ENCODE results near the gene GPHA2.

The GPHA2 gene

DNA sequence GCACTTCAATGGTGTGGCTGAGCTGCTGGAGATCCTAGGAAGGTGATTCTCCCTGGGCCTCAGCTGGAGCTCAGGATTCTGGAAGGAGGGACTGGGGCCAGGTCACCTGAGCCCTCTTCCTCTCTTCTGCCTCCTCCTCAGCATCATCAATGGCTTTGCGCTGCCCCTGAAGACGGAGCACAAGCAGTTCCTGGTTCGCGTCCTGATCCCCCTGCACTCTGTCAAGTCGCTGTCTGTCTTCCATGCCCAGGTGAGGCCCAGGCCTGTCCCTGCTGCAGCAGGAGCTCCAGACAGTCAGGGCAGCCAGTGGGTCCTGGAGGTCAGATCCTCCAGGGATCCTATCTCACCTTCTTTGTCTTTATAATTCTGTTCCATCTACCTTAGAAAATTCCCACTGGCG, 5.4 kb downstream of the GPHA2 start:
- no peak for DNase-seq (ENCODE audit: low read depth)

DNA sequence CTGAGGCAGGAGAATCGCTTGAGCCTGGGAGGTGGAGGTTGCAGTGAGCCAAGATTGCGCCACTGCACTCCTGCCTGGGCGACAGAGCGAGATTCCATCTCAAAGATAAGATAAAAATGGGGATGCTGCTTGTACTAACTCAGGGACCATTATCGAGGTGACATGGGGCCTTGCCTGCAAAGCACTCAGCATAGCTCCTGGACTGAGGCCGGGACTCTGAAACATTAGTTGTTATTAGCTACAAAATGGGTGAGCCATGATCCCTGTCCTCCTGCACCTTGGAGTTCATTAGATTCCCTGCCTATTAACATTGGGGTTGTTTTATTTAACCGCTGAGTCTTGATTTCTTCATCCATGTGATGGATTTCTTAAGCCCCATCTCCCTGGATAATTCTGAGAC, 6.1 kb downstream of the GPHA2 start:
- DNase-seq (ENCODE audit: low read depth) = no peak

GRCh38 chr11:64928957-64929356, 6.7 kb downstream of the GPHA2 start:
- DNase-seq (ENCODE audit: low read depth) = no peak

DNA sequence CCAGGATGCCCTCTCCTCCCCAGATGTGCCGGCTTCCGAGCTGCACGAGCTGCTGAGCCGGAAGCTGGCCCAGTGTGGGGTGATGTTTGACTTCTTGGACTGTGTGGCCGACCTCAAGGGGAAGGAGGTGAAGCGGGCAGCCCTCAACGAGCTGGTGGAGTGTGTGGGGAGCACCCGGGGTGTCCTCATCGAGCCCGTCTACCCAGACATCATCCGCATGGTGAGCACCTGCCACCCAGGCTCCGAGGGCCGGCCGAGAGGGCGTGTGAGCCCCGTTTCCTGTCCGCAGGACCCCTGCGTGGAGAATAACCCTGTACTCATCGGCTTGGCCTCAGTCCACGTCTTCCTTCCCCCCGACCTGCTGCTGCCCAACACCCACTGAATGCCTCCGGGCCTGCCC, 9.0 kb downstream of the GPHA2 start:
- no peak for DNase-seq (ENCODE audit: low read depth)

GRCh38 chr11:64925536-64926436, 9.9 kb downstream of the GPHA2 start:
- no peak for DNase-seq (ENCODE audit: low read depth)

DNA sequence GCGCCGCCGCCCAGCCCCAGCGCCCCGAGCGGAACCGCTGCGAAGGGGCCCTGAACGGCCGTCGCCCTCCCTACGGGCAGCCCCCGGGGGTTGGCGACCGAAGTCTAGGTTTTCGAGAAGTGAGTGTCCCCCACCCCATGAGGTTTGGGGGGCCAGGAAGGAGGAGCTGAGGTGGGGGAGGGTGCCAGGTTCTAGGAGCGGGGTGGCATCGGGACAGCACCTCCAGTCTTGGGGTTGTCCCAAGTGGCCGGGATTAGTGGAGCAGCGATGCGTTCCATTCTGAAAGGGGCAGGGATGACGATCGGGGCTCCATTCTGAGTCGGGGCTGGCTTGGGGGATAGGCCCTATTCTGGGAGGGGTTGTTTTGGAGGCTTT, 10.8 kb downstream of the GPHA2 start:
- no peak for DNase-seq (ENCODE audit: low read depth)

- DNase-seq (ENCODE audit: low read depth) = peak; percentile 88
Measured at GRCh38 chr11:64923944-64924909, 11.5 kb downstream of the GPHA2 start, which contains the start of gene PPP2R5B. PPP2R5B (plus strand) TSS chr11:64924689; CDS start chr11:64925735, 1,046 bp downstream.

DNA sequence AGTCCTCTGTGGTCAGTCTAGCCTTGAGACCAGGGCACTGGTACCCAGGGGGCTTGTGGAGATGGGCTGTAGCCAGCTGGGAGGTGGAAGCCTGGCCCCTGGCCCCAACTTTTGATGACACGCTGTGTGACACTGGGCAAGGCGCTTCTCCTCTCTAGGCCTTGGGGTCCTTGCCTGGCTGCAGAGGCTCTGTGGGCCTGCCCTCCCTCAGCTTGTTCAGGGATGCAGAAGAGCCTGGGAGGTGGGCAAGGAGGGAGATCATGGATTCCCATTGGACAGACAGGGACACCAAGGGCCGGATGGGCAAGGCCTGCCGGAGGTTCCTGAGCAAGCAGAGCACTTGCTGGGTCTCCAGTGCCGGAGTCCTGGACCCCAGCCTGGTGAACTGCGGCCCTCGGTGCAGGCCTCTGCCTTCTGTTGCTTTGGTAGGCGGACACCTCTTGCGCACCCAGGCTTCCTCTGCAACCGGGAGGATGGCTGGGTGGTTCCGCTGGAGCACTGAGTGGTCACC, 12.5 kb downstream of the GPHA2 start:
- no peak for DNase-seq (ENCODE audit: low read depth)

- no peak for DNase-seq (ENCODE audit: low read depth)
Measured at GRCh38 chr11:64921384-64921783, 14.3 kb downstream of the GPHA2 start.

DNA sequence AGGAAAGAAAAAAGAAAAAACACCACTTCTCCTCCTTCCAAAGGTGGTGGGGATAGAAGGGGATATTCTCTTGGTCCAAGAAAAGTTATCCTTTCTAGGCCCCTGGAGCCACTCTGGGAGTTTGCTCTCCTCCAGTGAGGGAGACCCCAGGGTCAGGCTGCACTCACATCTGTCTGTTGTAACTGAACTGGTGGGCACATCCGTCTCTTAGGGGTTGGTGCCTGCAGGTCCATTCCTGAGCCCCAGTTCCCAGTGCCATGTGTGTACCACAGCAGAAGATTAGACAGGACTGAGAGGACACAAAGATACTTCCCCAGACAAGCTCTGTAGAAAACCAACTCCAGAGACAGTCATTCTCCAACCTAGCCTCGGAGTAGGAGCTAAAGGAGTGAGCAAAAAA, 15.6 kb downstream of the GPHA2 start:
- no peak for DNase-seq (ENCODE audit: low read depth)

DNA sequence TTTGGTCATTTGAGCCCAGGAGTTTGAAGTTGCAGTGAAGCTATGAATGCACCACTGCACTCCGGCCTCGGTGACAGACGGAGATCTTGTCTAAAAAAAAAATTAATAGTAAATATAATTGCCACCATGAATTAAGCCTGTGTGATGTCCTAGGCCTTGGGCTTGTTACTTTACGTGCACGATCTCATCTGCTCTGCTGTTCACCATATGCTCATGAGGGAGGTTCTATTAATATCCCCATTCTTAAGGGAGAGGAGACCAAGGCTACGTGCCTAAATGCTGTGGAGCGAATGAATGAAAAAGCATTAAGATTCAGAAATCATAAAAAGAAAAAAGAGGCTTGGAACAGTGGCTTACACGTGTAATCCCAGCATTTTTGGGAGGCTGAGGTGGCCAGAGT, 16.1 kb downstream of the GPHA2 start:
- no peak for DNase-seq (ENCODE audit: low read depth)

- DNase-seq (ENCODE audit: low read depth) = no peak
Measured at GRCh38 chr11:64918017-64918416, 17.7 kb downstream of the GPHA2 start.

DNA sequence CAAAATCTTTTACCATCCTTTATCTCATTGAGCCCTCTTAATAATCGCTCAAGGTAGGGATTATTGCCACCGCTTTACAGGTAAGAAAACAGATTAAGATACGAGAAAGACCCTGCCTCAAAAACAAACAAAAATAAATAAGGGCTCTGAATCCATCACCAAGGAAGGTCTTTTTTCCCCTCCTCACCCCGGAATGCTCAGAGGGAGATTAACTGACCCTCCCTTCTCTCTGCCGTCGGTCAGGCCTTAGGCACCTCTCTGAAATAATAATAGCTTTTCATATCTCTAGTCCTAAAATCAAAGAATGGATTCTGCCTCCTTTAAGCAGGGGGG, 18.1 kb downstream of the GPHA2 start:
- DNase-seq (ENCODE audit: low read depth) = no peak

GRCh38 chr11:64916775-64917662, 18.7 kb downstream of the GPHA2 start, which contains the start of gene ATG2A:
ATG2A (minus strand) TSS chr11:64917209; CDS start chr11:64917135, 74 bp downstream.
- peak; percentile 97 for DNase-seq (ENCODE audit: low read depth)

- peak; percentile 24 for DNase-seq (ENCODE audit: low read depth)
Measured at GRCh38 chr11:64916040-64916774, 19.5 kb downstream of the GPHA2 start.

- DNase-seq (ENCODE audit: low read depth) = no peak
Measured at GRCh38 chr11:64915376-64915887, 20.3 kb downstream of the GPHA2 start.

DNA sequence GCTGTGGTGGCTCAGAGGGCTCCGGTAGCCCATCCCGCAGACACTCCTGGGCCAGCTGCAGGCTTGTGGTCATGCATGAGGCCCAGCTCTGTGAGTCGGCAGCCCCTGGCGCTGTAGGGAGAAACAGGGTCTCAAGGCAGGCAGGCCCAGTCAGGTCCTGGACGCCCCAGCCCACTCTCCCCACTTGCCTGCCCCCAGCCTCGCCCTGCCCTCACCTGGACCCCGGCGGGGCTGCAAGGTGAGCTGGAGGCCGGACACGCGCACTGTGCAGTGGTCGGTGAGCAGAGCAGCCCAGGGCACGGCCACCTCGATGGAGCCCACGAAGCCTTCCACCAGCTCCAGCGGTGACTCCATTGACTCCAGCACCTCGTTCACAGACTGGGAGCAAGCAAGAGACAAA, 21.6 kb downstream of the GPHA2 start:
- DNase-seq (ENCODE audit: low read depth) = no peak

DNA sequence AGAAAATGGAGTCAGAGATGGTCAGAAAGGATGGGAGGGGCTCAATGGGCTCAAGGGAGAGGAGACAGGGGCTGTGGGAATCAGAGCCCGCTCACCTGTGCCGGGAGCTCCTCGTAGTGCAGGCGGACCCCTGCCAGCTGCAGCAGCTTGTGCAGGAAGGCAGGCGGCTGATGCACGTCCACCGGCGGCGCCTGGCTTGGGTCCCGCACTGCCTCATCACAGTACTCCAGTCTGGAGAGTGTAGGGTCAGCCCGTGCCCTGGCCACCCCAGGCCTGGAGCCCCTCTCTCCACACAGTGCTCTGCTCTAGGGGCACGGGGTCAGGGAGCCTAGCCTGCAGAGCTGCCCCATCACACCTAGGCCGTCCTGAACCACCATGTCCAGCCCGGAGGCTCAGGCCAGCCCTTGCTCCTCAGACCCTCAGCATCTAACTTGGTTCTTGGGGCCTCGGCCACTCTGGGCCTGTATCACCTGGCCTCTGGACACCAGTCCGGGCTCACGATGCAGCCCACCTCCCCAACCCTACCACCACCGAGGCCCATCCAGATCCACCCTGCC, 22.4 kb downstream of the GPHA2 start:
- DNase-seq (ENCODE audit: low read depth) = no peak

DNA sequence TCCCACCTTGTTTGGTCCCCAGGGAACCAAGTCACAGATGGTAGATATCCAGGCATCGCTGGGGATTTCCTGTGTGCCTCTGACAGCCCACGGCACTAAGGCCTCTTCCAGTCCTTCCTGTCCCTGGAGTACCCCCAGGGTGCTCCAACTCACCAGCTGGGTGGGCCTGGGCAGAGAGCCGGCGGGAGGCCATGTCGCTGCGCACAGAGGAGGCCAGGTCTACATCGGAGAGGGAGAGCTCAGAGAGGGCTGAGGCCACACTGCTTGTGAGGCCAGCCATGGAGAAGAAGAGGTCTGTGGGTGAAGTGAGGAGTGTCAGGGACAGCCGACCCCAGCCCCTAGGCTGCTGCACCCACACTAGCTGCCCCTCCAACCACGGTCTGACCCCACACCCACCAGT, 24.0 kb downstream of the GPHA2 start:
- DNase-seq (ENCODE audit: low read depth) = no peak

DNA sequence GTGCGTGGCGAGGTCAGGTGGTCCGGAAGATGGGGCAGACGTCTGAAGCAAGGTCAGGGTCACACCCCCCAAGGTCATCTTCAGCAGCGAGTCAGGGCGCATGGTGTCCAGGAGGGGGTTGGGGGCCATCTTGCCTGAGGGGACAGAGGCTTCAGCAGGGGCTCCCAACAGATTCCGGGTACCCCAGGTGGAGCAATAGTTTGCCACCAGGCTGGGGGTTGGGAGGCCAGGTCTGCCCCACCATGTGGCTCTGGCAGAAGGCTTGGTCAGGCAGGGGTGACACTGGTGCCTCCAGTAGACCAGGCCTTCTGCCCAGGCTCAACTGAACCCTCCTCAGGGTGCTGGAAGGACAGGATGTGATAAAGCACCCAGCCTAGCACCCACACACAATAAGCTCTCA, 24.6 kb downstream of the GPHA2 start:
- no peak for DNase-seq (ENCODE audit: low read depth)

Measured in stimulated activated CD8-positive, alpha-beta memory T cell treated with anti-CD3 and anti-CD28 coated beads, Interleukin-12 subunit alpha, Interleukin-12 subunit beta, amount 100 ng/mL, for 4 hours (primary cell).